NCI-H146 treated with DMSO at 0.1 percent for 48 hours (cell line): ENCODE results near the gene RAB38.

Experiments
- DNase-seq: peaks from one replicate; lab custom pipeline; 2025; ENCODE audit not compliant: unreplicated experiment; lab: John Stamatoyannopoulos, UW

RAB38 gene

DNA sequence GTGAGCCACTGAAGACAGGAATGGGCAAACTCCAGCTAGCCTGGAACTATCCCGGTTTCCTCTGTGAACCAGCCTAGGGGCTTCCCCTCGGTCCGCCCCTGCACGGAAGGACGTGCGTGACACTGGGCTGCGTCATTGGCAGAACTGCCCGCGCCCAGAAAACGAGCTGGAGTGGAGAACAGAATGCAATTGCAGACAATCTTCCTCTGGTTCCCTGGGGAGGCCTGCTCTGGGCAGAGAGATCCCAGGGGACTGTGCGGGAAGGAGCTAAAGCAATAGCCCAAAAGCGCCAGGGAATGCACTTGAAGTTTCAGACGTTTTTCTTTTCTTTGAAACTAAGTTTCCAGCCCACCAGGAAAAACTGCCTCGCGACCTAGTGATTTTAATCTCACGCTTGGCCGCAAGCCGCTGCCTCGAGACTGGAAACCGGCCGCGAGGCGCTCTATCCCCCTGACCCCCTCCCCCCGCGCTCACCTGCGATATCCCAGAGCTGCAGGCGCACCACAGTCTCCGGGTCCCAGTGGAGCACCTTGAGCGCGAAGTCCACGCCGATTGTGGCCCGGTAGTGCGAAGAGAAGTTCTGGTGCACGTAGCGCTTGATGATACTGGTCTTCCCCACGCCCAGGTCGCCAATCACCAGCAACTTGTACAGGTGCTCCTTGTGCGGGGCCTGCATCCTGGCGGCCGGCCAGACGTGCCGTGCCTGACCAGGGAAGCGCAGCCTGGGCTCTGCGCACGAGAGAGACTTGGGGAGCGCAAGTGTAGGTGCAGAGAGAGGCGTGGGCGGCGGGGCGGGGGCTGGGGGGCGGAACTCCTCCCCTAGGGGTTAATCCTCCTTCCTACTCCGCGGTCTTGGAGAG, at the start of gene RAB38:
TSS of gene RAB38 (minus strand) at position 735 of the 860 bp plus-strand sequence. CDS start at position 676, 59 bp downstream.
- no peak for DNase-seq

DNA sequence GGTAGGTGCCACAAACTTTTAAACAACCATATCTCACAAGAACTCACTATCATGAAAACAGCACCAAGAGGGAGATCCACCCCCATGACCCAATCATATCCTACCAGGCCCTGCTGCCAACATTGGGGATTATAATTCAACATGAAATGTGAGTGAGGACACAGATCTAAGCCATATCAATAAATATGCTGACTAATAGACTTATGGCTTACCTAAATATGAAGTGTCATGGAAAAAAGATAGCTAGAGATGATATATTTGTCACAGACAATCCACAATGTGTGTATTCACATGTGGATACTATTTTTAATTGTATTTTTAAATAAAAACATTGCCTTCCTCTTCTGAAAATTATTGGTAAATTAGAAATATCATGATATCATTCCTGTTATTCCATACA, 38.2 kb upstream of the RAB38 start:
- DNase-seq: no peak

DNA sequence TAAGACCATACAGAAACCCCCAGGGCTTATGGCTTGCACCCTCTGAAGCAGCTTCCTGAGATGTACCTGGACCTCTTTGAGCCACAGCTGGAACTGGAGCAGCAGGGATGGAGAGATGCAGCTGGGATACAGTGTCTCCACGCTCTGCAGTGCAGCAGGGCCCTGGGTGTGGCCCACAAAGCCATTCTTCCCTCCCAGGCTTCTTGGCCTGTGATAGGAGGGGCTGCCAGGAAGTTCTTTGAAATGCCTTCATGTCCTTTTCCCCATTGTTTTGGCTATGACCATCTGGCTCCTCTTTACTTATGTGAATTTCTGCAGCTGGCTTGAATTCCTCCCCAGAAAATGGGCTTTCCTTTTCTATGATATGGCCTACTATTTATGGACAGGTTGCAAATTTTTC, 37.1 kb upstream of the RAB38 start:
- DNase-seq: no peak

DNA sequence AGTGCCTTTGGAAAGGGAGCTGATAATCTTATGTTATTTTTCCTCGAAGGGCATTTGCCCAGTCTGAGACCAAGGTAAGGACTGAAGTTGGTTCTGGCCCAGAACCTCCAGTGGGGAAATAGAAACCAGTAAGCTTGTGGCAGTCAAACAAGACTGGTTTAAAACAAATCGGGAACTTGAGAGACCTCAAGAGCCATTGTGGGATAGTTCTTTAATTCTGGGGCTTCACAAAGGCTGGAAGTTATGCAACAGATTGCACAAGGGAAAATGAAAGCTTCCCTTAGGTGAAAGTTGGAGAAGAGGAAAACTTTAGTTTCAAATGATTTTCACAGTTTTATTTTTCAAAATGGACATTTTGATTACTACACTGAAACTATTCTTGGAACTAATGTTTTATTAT, 33.5 kb upstream of the RAB38 start:
- no peak for DNase-seq

DNA sequence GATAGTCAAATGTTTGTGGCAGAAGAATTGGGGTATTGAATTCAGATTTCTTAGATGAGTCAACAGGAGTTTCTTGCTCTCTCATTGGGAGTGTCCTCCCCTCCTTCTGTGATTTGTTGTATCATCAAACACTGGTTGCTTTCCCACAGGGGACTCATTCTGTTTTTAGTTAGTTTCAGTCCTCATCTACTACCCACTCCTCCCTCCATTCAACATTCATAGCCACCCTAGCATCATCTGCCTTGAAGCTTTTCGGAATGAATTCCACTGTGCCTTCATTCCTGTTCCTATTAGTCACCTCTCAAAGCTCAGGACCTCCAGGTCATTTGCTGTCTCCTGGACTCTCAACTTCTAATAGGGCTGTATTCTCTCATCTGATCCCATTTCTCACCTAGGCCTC, 31.5 kb upstream of the RAB38 start:
- DNase-seq: no peak

DNA sequence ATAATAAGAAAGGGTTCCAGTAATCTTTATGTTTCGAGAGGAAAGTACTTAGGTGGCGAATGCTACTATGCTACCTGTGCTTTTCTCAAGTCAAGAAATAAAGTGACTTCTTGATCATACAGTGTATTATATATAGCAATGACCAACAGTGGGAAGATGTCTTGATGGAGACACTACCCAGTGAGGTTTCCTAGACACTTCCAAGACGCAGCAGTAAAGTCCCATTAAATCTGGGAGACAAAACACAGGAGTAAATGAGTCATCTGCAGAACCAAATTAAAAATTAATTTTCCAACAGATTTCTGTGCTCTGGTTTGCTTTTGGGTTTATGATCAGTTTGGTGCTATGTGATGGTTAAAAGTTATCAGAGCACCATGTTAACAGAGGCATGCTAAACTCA, 29.1 kb upstream of the RAB38 start:
- DNase-seq: no peak

DNA sequence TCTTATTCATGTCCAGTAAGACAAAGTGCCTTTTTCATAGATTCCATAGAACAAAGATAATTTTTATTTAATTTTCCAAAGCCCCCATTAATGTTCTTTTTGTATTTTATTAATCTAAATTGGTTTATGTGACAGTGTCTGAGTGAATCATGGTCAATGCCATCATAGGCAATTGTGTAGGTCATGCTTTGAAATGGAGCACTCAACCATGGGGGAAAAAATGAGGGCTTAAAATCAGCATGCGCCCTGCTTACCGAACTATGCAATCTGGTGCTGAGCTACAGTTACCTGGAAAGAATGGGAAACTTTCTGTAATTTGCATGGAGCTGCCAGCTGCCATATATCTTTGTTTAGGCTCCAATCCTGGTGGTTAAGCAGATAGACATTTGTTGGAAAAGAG, 28.4 kb upstream of the RAB38 start:
- no peak for DNase-seq

DNA sequence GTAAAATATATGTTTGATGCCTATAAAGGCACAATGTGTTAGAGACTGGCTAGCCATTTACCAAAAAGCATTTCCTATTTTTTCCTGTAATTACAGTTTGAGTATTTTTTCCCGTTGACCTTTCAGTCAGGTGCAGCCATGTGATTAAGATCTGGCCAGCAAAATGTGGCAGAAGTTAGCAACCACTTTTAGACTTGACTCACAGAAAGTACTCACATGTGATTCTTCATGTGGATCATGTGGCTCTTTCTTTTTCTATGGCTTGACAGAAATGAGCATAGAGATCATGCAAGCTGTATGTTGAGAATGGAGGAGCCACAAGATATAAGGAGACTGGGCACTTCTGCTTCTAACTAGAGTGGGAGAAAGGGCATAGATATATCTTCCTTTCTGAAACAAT, 27.3 kb upstream of the RAB38 start:
- no peak for DNase-seq

DNA sequence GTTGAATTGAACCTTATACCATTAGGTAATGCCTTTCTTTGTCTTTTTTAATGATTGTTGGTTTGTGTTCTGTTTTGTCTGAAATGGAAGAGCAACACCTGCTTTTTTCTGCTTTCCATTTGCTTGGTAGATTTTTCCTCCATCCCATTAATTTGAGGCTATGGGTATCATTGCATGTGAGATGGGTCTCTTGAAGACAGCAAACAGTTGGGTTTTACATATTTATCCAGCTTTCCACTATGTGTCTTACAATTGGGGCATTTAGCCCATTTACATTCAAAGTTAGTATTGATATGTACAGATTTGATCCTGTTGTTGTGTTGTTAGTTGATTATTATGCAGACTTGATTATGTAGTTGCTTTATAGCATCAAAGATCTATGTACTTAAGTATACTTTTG, 21.1 kb upstream of the RAB38 start:
- no peak for DNase-seq

DNA sequence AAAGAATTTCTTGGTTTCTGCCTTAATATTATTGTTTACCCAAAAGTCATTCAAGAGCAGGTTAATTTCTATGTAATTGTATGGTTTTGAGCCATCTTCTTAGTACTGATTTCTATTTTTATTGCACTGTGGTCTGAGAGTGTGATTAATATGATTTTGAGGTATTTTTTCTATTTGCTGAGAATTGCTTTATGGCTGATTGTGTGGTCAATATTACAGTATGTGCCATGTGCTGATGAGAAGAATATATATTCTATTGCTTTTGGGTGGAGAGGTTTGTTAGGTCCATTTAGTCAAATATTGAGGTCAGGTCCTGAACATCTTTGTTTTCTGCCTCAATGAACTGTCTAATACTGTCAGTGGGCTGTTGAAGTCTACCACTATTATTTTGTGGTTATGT, 20.7 kb upstream of the RAB38 start:
- no peak for DNase-seq

DNA sequence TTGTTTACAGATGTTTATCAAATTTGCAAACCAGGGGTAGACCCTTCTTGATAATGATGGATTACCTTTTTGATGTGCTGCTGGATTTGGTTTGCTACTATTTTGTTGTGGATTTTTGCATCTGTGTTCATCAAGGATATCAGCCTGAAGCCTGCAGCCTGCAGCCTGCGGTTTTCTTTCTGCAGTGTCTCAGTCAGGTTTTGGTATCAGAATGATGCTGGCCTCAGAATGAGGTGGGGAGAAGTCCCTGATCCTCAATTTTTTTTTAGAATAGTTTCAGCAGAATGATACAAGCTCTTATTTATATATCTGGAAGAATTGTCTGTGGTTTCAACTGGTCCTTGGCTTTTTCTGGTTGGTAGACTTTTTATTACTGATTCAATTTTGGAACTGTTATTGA, 19.7 kb upstream of the RAB38 start:
- DNase-seq: no peak

DNA sequence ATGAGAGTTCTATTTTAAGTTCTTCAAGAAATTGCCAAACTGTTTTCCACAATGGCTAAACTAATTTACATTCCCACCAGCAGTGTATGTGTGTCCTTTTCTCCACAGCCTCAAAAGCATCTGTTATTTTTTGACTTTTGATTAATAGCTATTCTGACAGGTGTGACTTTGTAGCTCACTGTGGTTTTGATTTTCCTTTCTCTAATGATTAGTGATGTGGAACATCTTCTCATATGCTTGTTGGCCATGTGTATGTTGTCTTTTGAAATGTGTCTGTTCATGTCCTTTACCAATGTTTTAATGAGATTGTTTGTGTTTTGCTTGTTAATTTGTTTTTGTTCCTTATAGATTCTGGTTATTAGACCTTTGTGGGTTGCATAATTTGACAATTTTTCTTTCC, 18.0 kb upstream of the RAB38 start:
- DNase-seq: no peak

DNA sequence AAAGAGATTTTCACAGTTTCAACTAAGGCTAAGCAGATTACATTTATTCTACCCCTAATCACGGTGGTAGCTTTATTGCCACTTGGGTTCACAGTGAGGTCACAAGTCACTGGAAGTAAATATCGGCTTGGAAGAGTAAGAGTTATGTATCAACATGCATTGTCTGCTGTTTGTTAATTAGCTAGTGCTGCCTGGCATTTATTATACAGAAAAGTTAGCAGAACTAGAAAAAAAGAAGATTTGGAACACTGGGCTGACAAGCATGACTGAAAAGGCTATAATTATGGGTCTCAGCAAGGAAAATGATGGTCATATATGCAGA, 13.7 kb upstream of the RAB38 start:
- no peak for DNase-seq

DNA sequence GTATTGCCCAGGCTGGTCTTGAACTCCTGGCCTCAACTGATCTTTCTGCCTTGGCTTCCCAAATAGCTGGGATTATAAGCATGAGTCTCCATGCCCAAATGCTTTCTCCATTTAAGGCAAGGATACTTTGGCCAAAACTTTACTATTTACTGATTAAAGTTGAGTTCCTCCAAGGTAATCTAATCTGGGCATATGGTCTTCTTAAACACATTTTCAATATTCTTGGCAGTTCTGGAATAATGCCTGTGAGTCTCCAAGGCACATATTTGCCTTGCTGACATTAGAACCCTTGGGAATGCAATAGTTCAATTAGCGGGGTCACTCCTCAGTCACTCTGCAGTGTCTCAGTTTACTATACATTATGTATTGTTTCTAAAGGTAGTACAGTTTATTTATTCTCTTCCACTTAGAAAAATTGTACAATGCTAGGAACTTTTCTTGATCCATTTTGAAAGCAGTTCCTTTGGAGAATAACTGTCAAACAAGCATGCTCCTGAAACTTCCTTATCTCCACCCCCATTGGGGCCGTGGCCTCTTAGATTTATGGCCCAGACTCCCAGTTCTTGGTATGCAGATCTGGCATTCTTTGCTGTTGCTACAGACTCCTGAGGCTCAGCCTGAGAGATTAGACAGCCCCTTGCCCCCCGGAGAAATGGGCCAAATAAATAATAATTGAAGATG, 13.1 kb upstream of the RAB38 start:
- no peak for DNase-seq

DNA sequence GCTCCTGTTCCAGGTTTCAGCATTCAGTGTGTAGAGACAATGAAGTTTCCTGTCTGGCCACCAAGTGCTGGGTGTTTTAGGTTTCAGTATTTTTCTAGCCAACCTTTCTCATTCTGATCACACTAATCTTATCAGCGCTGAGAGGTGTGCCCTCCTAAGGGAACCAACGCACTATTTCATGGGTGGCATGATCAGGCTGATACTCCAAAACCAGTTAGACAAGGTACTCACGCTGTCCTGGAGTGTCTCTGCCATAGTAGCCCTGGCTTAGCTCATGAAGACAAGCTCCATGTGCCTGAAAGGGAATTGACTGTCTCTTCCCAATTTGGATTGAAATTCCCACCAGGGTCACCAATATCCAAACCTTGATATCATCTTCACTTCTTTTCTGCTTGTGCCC, 8.0 kb upstream of the RAB38 start:
- no peak for DNase-seq

DNA sequence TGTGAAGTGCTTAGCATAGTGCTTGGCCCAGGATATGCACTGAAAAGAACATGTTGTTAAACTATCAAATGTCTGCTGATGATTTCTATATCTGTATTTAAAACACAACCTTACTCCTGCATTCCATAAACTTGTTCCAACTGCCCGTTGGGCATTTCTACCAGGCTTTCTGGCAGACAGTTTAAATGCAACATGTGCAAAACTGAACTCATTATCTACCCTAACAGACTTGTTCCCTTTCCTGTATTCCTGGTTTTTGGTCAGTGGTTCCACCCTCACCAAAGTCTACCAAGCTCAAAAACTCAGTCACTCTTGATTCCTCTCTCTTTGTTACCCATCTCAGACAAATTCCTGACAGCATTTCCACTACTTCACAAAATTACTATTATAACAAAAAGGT, 6.5 kb upstream of the RAB38 start:
- no peak for DNase-seq

DNA sequence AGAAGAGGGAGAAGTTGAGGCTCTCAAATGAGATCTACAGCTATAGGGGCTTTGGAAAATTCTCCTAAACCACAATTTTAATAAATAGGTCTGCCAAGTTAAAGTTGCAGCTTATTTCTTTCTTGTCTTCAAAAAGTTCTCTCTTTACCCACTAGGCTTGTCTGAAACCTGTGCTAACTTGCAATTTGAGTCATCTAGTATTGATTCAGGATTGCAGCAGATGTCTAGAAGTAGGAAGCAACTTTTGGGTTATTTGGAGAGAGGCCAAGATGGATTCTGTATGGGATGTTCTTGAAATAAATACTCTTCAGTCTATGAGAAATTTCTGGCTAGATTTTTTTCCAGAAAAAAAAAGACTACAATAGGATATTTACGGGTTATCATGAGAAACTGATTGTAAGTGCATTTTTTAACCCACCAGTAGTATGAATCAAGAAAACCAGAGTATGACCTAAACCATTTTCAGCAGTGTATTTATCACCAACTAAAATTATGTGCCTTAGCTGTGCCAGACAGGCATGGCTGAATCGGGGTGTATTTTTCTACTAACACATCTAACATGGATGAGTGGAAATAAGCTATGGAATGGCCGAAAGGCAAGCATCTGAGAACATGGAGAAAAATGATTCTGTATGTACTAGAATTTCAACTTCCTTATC, 4.9 kb upstream of the RAB38 start:
- DNase-seq: no peak

DNA sequence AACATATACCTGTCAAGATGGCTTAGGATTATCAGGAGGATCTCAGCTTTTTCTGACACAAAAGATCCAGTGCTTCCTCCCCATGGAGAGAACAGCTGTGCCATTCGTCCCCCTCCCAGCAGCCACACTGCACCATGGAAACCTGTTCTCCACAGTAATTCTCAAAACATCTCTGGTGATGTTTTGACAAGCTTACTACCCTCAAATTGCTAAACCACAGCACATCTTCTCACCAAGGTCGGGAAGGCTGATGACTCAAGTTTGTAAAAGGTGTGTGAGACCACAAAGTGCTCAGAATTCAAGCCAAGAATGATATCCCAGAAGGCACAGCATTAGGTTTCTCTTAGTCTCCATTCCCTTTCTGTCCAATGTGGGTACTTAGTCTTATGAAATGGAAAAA, 3.9 kb upstream of the RAB38 start:
- DNase-seq: no peak

DNA sequence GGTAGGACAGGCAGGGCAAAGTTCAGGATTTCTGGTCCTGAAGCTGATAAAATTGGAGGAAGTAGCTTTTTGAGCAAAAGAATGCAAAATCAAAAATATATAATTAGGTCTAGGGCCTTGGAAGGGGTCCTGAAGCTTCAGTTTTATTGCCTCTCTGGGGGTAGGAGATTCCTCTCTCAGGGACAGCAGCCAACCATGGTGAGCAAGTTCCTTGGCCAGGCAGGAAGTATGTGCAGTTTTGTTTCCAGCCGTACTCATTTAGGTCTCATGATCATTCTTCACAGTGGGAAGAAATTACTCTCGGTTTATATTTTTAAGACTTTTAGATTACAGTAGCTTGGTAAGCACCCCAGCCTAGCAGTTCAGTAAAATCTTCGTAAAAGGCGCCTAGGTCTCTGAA, 2.9 kb upstream of the RAB38 start:
- no peak for DNase-seq

DNA sequence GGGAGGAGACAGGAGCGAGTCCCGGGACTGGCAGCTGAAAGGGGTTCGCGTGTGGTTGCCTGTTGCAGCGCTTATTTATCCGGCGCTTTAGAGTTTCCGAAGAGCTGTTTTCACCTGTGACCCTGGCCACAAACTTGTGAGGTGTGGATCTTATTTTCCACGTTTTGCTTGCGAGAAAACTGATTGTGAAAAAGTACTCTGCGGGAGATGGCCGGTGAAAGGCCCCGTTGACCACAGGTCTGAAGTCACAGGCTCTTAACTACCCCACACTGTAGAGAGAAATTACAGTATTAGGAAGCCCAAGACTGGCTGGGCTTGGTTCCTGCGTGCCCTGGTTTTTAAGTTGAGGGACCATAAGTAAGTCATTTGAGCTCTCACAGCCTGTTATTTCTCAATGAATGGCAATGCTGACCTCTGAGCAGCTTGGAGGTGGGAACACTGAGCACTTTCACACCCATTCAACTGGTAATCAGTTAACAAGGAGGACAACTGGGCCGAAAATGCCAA, 379 bp upstream of the RAB38 start:
- no peak for DNase-seq

DNA sequence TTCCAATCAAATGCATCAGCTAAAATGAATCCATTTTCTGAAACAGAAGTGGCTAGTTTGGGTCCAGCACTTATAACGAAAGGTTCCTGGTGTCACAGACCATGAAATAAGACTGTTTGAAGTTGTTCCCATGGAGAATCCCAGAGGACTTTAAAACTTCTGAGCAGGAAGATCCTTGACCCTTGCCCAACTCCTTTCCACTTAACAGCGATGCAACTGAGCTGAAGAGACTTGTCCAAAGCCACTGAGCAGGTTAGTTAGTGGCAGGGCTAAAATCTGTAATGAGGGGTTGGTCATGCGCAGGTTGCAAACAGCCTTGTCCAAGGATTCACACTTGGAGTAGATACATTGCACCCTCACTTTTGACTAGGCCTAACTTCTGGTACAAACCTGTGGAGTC, 1.3 kb downstream of the RAB38 start:
- DNase-seq: no peak

DNA sequence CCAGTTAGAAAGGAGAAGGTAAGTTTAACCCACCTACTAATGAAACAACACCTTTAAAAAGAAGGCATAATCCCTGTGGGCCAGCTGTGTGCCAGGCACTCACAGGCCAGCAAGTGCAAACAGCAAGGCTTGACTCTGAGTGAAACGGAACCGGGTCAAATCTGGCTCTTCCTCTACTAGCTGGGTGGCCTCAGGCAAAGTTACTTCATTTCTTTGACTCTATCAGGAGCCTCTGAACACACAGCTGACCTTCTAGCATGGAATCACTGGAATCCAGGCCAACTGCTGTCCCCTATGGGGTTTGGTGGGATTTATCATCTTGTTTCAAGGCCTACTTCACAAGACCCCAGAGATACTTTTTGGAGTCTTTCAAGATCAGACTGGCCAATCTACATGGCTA, 3.3 kb downstream of the RAB38 start:
- DNase-seq: no peak
